Activated CD8-positive, alpha-beta memory T cell treated with anti-CD3 and anti-CD28 coated beads for 36 hours (primary cell): Measurements from ENCODE around the gene OAS3. TPM values are rescaled to one million over a fixed set of nuclear protein-coding genes. Genes with fewer than 3 reads are reported as not detected.

Experiments
- total RNA-seq, 2 experiments: library from RNA; stranded (reverse); gene quantifications; one replicate each; pipeline ENCODE4 v1.2.3, GENCODE V29; 2021

Gene OAS3
- total RNA-seq, 2 experiments from 2014 or later: 9.3 to 10.0 TPM

Other genes with a start within 250 kb of the OAS3 start
- not detected for gene RPH3A, start 146.7 kb upstream of the OAS3 start, total RNA-seq
- 1 to 10 TPM; 5.1 to 6.4 TPM for gene OAS1, start 31.5 kb upstream of the OAS3 start, total RNA-seq
- gene OAS2, start 40.0 kb downstream of the OAS3 start, total RNA-seq: 10 to 100 TPM; 44.7 to 51.9 TPM
- gene DTX1, start 118.3 kb downstream of the OAS3 start, total RNA-seq: 1 to 10 TPM; 3.1 to 3.3 TPM
- gene RASAL1, start 197.3 kb downstream of the OAS3 start, total RNA-seq: under 1 TPM; 0.19 TPM
- gene CFAP73, start 211.2 kb downstream of the OAS3 start, total RNA-seq: under 1 TPM; 0.17 to 0.38 TPM
- gene DDX54, start 247.0 kb downstream of the OAS3 start, total RNA-seq: 100 to 1,000 TPM; 120 to 128 TPM
- gene RITA1, start 247.2 kb downstream of the OAS3 start, total RNA-seq: 10 to 100 TPM; 26.1 to 28.2 TPM